ENCODE results near the gene UCHL3. TPM values are rescaled to one million over a fixed set of nuclear protein-coding genes. Genes with fewer than 3 reads are reported as not detected.

Gene UCHL3
- total and polyA plus RNA-seq, 4 donors, result 10.3 to 38.3 (median 29.0) TPM

DNA sequence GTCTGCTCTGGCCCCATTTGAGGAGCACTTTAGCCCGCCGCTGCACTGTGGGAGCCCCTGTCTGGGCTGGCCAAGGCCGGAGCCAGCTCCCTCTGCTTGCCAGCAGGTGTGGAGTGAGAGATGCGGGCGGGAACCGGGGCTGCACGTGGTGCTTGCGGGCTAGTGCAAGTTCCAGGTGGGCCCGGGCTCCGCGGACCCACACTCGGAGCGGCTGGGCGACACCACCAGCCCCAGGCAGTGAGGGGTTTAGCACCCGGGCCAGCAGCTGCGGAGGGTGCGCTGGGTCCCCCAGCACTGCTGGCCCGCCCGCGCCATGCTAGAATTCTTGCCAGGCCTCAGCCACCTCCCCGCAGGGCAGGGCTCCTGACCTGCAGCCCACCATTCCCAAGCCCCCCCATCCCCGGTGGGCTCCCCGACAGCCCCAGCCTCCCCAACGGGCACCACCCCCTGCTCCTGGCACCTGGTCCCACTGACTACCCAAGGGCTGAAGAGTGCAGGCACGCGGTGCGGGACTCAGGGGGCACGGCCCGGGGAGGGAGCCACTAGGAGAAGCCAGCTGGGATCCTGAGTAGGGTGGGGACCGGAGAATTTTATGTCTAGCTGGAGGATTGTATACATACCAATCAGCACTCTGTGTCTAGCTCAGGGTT is 31.0 kb upstream of the UCHL3 start:
- H3K4me1 ChIP-seq (ENCODE audit: control insufficient read depth in 5 of 5, insufficient read depth in 5 of 5, low read length in 5 of 5), result no peaks in the 10 kb centered on the region
- no peak overlapping the region for H3K27ac ChIP-seq (ENCODE audit: low read depth in 1 of 2, low read length in 1 of 2)
- ATAC-seq (ENCODE audit: insufficient read depth, low FRiP score) (no peak), DNase-seq (no peak)
- TF ChIP-seq, protein P1, sequence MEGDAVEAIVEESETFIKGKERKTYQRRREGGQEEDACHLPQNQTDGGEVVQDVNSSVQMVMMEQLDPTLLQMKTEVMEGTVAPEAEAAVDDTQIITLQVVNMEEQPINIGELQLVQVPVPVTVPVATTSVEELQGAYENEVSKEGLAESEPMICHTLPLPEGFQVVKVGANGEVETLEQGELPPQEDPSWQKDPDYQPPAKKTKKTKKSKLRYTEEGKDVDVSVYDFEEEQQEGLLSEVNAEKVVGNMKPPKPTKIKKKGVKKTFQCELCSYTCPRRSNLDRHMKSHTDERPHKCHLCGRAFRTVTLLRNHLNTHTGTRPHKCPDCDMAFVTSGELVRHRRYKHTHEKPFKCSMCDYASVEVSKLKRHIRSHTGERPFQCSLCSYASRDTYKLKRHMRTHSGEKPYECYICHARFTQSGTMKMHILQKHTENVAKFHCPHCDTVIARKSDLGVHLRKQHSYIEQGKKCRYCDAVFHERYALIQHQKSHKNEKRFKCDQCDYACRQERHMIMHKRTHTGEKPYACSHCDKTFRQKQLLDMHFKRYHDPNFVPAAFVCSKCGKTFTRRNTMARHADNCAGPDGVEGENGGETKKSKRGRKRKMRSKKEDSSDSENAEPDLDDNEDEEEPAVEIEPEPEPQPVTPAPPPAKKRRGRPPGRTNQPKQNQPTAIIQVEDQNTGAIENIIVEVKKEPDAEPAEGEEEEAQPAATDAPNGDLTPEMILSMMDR (IDR thresholded peaks at IDR 0.05; ENCODE audit: control extremely low read depth, extremely low read depth), result no peak
- 95 to 96% methylated on average over 30 of the region's 30 CpGs for WGBS, 2 donors
- no peak overlapping the region for H3K9ac ChIP-seq (ENCODE audit: insufficient read depth in 1 of 2, low read length in 2 of 2)
- H3K36me3 ChIP-seq (ENCODE audit: control insufficient read depth in 4 of 4, insufficient read depth in 4 of 4, low read length in 4 of 4), result no peaks in the 10 kb centered on the region
- no peaks in the 10 kb centered on the region for H3K27me3 ChIP-seq (ENCODE audit: control insufficient read depth in 3 of 3, insufficient read depth in 3 of 3, low read length in 2 of 3)
- H3K4me3 ChIP-seq, result no peak overlapping the region
- H3K9me3 ChIP-seq (ENCODE audit: control insufficient read depth in 4 of 4, insufficient read depth in 3 of 4, low read length in 3 of 4), result no peaks in the 10 kb centered on the region

- Histone ChIP-seq H3K9me3 (ENCODE audit: control insufficient read depth in 4 of 4, insufficient read depth in 3 of 4, low read length in 3 of 4) (no peaks in the 10 kb centered on the region), H3K27ac (ENCODE audit: low read depth in 1 of 2, low read length in 1 of 2) (no peak overlapping the region), H3K36me3 (ENCODE audit: control insufficient read depth in 4 of 4, insufficient read depth in 4 of 4, low read length in 4 of 4) (peaks cover 0 to 8% (median 2%) of the 10 kb centered on the region in 4 donors), H3K4me3 (no peak overlapping the region), H3K27me3 (ENCODE audit: control insufficient read depth in 3 of 3, insufficient read depth in 3 of 3, low read length in 2 of 3) (no peaks in the 10 kb centered on the region), H3K9ac (ENCODE audit: insufficient read depth in 1 of 2, low read length in 2 of 2) (no peak overlapping the region), H3K4me1 (ENCODE audit: control insufficient read depth in 5 of 5, insufficient read depth in 5 of 5, low read length in 5 of 5) (no peaks in the 10 kb centered on the region)
- TF ChIP-seq, protein P1 (IDR thresholded peaks at IDR 0.05; ENCODE audit: control extremely low read depth, extremely low read depth), result no peak
- ATAC-seq (ENCODE audit: insufficient read depth, low FRiP score) (no peak), DNase-seq (no peak)
- WGBS, 2 donors, result 62 to 63% methylated on average over 3 of the region's 3 CpGs
Measured at GRCh38 chr13:75521956-75522355, 27.6 kb upstream of the UCHL3 start.

- peaks cover 2 to 9% (median 5%) of the 10 kb centered on the region in 4 donors for H3K36me3 ChIP-seq (ENCODE audit: control insufficient read depth in 4 of 4, insufficient read depth in 4 of 4, low read length in 4 of 4)
- no peak for ATAC-seq (ENCODE audit: insufficient read depth, low FRiP score)
- H3K4me3 ChIP-seq, result no peak overlapping the region
- TF ChIP-seq, protein P1 (IDR thresholded peaks at IDR 0.05; ENCODE audit: control extremely low read depth, extremely low read depth), result no peak
- no peak for DNase-seq
- H3K4me1 ChIP-seq (ENCODE audit: control insufficient read depth in 5 of 5, insufficient read depth in 5 of 5, low read length in 5 of 5), result peaks cover 0 to 3% (median 0%) of the 10 kb centered on the region in 5 donors
- no peaks in the 10 kb centered on the region for H3K9me3 ChIP-seq (ENCODE audit: control insufficient read depth in 4 of 4, insufficient read depth in 3 of 4, low read length in 3 of 4)
- H3K27ac ChIP-seq (ENCODE audit: low read depth in 1 of 2, low read length in 1 of 2), result no peak overlapping the region
- H3K27me3 ChIP-seq (ENCODE audit: control insufficient read depth in 3 of 3, insufficient read depth in 3 of 3, low read length in 2 of 3), result no peaks in the 10 kb centered on the region
- H3K9ac ChIP-seq (ENCODE audit: insufficient read depth in 1 of 2, low read length in 2 of 2), result no peak overlapping the region
Measured at GRCh38 chr13:75530549-75530961, 19.0 kb upstream of the UCHL3 start.

DNA sequence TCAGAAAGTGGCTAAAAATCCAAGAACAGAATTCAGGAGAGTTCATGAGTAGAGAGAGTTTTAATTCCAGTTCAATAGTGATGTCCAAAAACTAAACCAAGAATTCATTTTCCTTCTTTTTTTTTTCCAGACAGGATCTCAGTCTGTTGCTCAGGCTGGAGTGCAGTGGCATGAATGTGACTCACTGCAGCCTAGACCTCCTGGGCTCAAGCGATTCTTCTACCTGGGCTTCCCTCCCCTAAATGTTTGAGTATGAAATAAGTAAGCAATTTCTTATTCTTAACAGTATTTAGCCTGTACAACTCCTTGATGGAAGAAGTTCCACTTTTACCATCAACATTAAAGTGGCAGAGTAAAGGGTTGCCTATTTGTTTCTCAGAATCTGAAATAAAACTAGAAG is 15.7 kb upstream of the UCHL3 start:
- H3K9ac ChIP-seq (ENCODE audit: insufficient read depth in 1 of 2, low read length in 2 of 2), result no peak overlapping the region
- peaks cover 3 to 11% (median 5%) of the 10 kb centered on the region in 5 donors for H3K4me1 ChIP-seq (ENCODE audit: control insufficient read depth in 5 of 5, insufficient read depth in 5 of 5, low read length in 5 of 5)
- TF ChIP-seq, protein P1 (IDR thresholded peaks at IDR 0.05; ENCODE audit: control extremely low read depth, extremely low read depth), result no peak
- H3K27ac ChIP-seq (ENCODE audit: low read depth in 1 of 2, low read length in 1 of 2), result no peak overlapping the region
- H3K36me3 ChIP-seq (ENCODE audit: control insufficient read depth in 4 of 4, insufficient read depth in 4 of 4, low read length in 4 of 4), result peaks cover 0 to 9% (median 4%) of the 10 kb centered on the region in 4 donors
- H3K27me3 ChIP-seq (ENCODE audit: control insufficient read depth in 3 of 3, insufficient read depth in 3 of 3, low read length in 2 of 3), result no peaks in the 10 kb centered on the region
- no peaks in the 10 kb centered on the region for H3K9me3 ChIP-seq (ENCODE audit: control insufficient read depth in 4 of 4, insufficient read depth in 3 of 4, low read length in 3 of 4)
- no peak overlapping the region for H3K4me3 ChIP-seq
- WGBS, 2 donors, result 95 to 100% methylated on average over 1 of the region's 1 CpG
- no peak for DNase-seq
- ATAC-seq (ENCODE audit: insufficient read depth, low FRiP score), result no peak
